ENCODE measurements around the gene HBS1L. TPM values are rescaled to one million over a fixed set of nuclear protein-coding genes. Genes with fewer than 3 reads are reported as not detected.
"Not testable (repeated sequence)": the region's sequence is repeated elsewhere in the genome, so short reads cannot be mapped to it uniquely, and the experiment has no call there.

Gene HBS1L
- total and polyA plus RNA-seq, 10 donors, result 12.3 to 66.9 (median 49.7) TPM

- 63 to 91% (median 83%) methylated on average over 1 of the region's 1 CpG for WGBS, 5 donors
- intact Hi-C loops (cut with DNase I; ENCODE audit: low total_unique reads), result no loop called here
Measured at GRCh38 chr6:135064586-135064985, 10.0 kb upstream of the HBS1L start.

GRCh38 chr6:135063926-135064325 lies 9.3 kb upstream of the HBS1L start:
- Histone ChIP-seq H3K27ac (no peak overlapping the region), H3K4me3 (no peak overlapping the region), H3K9me3 (no peaks in the 10 kb centered on the region), H3K36me3 (no peaks in the 10 kb centered on the region), H3K4me1 (no peaks in the 10 kb centered on the region), H3K27me3 (replicated peaks in 1 of 7) (no peaks in the 10 kb centered on the region)
- intact Hi-C loops (cut with DNase I; ENCODE audit: low total_unique reads), result no loop called here
- 84 to 93% (median 91%) methylated on average over 3 of the region's 3 CpGs for WGBS, 5 donors
- DNase-seq, result no peak
- TF ChIP-seq CTCF (IDR thresholded peaks at IDR 0.05 in 8 of 11, conservative IDR thresholded peaks at IDR 0.05 in 3 of 11), result no peak
- TF ChIP-seq POLR2AphosphoS5 (IDR thresholded peaks at IDR 0.05), result no peak
- no peak for TF ChIP-seq POLR2A (IDR thresholded peaks at IDR 0.05)

More at GRCh38 chr6:135064586-135064985, 10.0 kb upstream of the HBS1L start:
- Histone ChIP-seq H3K4me3 (no peak overlapping the region), H3K27ac (no peak overlapping the region), H3K36me3 (no peaks in the 10 kb centered on the region), H3K27me3 (replicated peaks in 1 of 7) (no peaks in the 10 kb centered on the region), H3K4me1 (no peaks in the 10 kb centered on the region), H3K9me3 (no peaks in the 10 kb centered on the region)
- TF ChIP-seq POLR2AphosphoS5 (IDR thresholded peaks at IDR 0.05) (no peak), POLR2A (IDR thresholded peaks at IDR 0.05) (no peak), CTCF (IDR thresholded peaks at IDR 0.05 in 8 of 11, conservative IDR thresholded peaks at IDR 0.05 in 3 of 11) (no peak)
- no peak for DNase-seq

DNA sequence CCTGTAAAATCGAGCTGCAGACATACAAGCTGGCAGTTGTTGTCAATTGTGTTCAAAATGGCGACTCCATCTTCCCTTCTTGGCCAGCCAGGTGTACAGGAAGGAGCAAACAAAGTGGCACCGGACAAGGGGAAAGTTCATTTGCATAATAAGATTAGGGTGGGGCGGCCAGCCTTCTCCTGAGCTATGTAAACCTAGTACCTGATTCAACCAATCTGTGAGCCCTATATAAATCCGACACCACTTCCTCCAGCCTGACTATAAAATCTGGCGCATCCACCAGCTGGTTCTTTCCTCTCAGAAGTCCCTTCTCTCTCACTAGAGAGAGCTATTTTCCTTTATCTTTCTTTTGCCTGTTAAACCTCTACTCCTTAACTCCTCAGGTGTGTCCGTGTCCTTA lies 8.1 kb upstream of the HBS1L start:
- no peaks in the 10 kb centered on the region for H3K36me3 ChIP-seq
- intact Hi-C loops (cut with DNase I; ENCODE audit: low total_unique reads), result no loop called here
- H3K4me1 ChIP-seq, result no peaks in the 10 kb centered on the region
- WGBS, 5 donors, result 73 to 85% (median 81%) methylated on average over 7 of the region's 7 CpGs
- no peak for DNase-seq
- H3K4me3 ChIP-seq, result no peak overlapping the region
- H3K9me3 ChIP-seq, result no peaks in the 10 kb centered on the region
- H3K27me3 ChIP-seq (replicated peaks in 1 of 7), result no peaks in the 10 kb centered on the region
- no peak for TF ChIP-seq CTCF (IDR thresholded peaks at IDR 0.05 in 8 of 11, conservative IDR thresholded peaks at IDR 0.05 in 3 of 11)
- no peak for TF ChIP-seq POLR2A (IDR thresholded peaks at IDR 0.05)
- TF ChIP-seq POLR2AphosphoS5 (IDR thresholded peaks at IDR 0.05), result no peak
- no peak overlapping the region for H3K27ac ChIP-seq

GRCh38 chr6:135060076-135060475 lies 5.5 kb upstream of the HBS1L start:
- 84 to 93% (median 88%) methylated on average over 4 of the region's 4 CpGs for WGBS, 5 donors
- intact Hi-C loops (cut with DNase I; ENCODE audit: low total_unique reads), result no loop called here
- no peaks in the 10 kb centered on the region for H3K27me3 ChIP-seq (replicated peaks in 1 of 7)
- no peaks in the 10 kb centered on the region for H3K9me3 ChIP-seq
- H3K36me3 ChIP-seq, result no peaks in the 10 kb centered on the region
- TF ChIP-seq POLR2AphosphoS5 (IDR thresholded peaks at IDR 0.05) (no peak), CTCF (IDR thresholded peaks at IDR 0.05 in 8 of 11, conservative IDR thresholded peaks at IDR 0.05 in 3 of 11) (no peak), POLR2A (IDR thresholded peaks at IDR 0.05) (no peak)
- peaks cover 0 to 10% (median 6%) of the 10 kb centered on the region in 6 donors for H3K4me1 ChIP-seq
- no peak for DNase-seq
- H3K4me3 ChIP-seq, result no peak overlapping the region
- no peak overlapping the region for H3K27ac ChIP-seq

- H3K4me1 ChIP-seq, result peaks cover 7 to 22% (median 16%) of the 10 kb centered on the region in 6 donors
- DNase-seq; H3K36me3 ChIP-seq; intact Hi-C loops (cut with DNase I; ENCODE audit: low total_unique reads); H3K9me3 ChIP-seq; H3K4me3 ChIP-seq; H3K27me3 ChIP-seq (replicated peaks in 1 of 7); H3K27ac ChIP-seq: not testable (repeated sequence)
- 92 to 97% (median 95%) methylated on average over 11 of the region's 11 CpGs for WGBS, 5 donors
Measured at GRCh38 chr6:135058299-135058698, 3.7 kb upstream of the HBS1L start.
